H7 (cell line): ENCODE results near the gene ANAPC15. TPM values are rescaled to one million over a fixed set of nuclear protein-coding genes. Genes with fewer than 3 reads are reported as not detected.
A peak's percentile ranks its signal among the peaks of the same experiment; 100 is the strongest.

Experiments
- DNase-seq: peaks from one replicate; pipeline ENCODE4 v3.0.0; 2012
- H3K27me3 ChIP-seq: 2 replicates; pipeline ENCODE4 v1.6.0; 2011; ENCODE audit warnings: mild to moderate bottlenecking, low read length; ENCODE audit not compliant: control insufficient read depth, insufficient read depth
- H3K36me3 ChIP-seq: replicated peaks from 2 replicates; pipeline ENCODE4 v1.5.1; 2011; ENCODE audit warnings: low read length; ENCODE audit not compliant: control insufficient read depth, insufficient read depth
- H3K4me3 ChIP-seq: 2 replicates; pipeline ENCODE4 v1.5.1; 2011; ENCODE audit warnings: low read depth, mild to moderate bottlenecking, control low read depth, low read length, moderate library complexity; ENCODE audit not compliant: insufficient read depth
- total RNA-seq: library from RNA; depleted of rRNA; stranded (reverse); fragments of >200 nt; shearing (Covaris generic); gene quantifications from 2 replicates; pipeline ENCODE4 v1.2.3, GENCODE V29; 2014

Gene ANAPC15
- total RNA-seq, 1 experiment from 2014 or later = 62.6 TPM

DNA sequence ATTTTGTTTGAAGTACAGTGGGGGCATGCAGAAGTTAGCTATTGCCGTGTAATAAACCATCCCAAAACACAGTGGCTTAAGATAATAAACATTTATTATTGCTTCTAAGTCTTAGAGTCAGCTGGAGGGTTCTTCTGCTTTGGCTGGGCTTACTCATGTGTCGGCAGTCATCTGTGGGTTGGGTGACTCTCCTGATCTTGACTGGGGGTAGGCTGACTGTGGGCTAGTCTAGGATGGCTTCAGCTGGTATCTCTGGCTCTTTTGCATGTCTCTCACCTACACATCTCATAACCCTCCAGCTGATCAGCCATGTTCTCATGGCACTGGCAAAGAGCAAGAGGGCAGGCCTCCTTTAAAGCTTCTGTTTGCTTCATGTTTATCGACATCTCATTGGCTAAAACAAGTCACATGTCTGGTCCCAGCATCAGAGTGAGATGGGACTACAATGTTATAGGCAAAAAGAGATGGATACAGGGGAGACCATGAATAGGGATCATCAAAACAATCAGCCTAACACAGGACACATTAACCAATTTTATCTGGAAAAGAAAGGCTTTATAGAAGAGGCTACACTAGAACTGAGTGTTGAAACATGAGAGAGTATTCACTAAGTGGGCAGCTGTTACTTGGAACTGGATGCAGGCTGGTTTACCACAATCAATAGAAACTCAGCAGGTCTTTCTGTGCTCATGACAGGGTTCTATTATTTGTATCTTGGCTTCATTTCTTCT lies 26.7 kb downstream of the ANAPC15 start:
- Histone ChIP-seq H3K36me3 (no peaks in the 10 kb centered on the region), H3K27me3 (no peaks in the 10 kb centered on the region), H3K4me3 (no peak overlapping the region)
- no peak for DNase-seq

DNA sequence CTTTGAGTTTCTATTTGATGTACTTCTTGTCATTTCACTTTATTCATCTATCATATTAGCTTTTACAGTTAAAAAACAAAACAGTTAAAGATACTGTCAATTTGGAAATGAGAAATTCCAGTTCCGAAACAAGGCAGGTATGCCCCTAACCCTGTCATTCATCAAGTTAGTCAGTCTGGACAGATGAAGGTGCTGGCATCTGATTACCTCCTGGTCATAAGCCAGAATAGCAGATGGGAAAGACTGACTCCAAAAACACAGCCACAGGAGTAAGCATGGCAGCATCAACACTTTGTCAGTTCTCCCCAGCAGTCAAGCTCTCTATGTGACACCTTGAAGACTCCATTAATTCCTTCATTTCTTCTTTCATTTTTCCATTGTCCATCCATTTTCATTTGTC lies 27.5 kb downstream of the ANAPC15 start:
- Histone ChIP-seq H3K4me3 (no peak overlapping the region), H3K36me3 (no peaks in the 10 kb centered on the region), H3K27me3 (no peaks in the 10 kb centered on the region)
- DNase-seq = no peak

DNA sequence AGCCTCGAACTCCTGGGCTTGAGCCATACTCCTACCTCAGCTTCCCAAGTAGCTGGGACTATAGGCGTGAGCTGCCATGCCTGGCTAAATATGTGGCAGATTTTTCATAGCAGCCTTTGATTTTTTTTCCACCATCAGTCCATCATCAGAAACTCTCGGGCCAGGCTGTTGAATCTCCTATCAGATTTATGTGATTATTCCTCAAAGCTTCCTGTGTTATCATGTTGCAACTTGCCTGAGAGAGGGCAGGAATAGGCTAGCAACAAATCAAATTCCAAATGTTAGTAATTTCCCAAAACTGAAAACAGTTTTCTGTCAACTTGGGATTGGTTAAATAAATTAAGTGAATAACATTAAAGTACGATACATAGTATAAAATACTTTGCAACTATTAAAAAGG lies 28.4 kb downstream of the ANAPC15 start:
- DNase-seq = no peak
- Histone ChIP-seq H3K36me3 (no peaks in the 10 kb centered on the region), H3K27me3 (no peaks in the 10 kb centered on the region), H3K4me3 (no peak overlapping the region)

DNA sequence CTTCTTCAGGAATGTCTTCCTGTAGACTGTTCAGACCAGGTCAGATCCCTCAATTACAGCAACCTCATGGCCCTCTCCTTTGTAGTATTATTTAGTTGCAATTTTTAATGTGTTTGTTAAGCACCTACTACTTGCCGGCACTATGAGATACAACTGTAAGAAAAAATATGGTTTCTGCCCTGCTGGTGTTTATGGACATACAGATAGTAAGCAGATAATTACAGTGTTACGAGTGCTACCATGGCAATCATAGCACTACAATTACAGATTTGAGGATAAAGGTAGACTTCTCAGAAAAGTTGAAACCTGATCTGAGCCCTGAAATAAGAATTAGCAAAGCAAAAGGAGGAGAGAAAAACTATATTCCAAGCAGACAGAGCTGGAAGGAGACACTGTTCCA lies 29.1 kb downstream of the ANAPC15 start:
- DNase-seq = no peak

DNA sequence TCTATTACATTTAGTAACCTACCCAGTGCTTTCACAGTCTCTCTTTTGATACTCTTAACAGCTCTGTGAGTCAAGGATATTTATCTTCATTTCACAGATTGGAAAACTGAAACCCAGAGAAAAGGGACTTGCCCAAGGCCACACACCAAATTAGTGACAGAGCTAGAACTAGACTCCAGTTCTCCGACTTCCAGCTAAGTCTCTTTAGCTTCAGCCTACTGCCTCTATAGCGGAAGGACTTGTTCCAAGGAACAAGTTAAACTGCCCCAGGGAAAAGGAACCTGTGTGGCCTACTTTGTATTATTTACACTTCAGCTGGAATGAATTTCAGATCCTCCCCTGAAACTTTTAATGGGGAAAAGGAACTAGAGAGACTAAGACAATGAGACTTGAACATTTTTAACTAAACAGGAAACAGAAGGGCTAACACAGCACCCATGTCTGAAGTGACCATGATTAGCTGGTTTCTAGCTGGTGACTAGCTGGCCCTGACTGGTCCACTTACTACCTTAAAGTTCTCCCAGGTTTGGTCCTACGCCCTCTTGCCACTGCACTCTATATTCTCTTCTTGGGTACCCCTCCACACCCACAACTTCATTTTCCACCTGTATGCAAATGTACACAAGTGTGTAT lies 30.6 kb downstream of the ANAPC15 start:
- Histone ChIP-seq H3K27me3 (no peaks in the 10 kb centered on the region), H3K36me3 (no peaks in the 10 kb centered on the region), H3K4me3 (no peak overlapping the region)
- no peak for DNase-seq

More for the DNA sequence above, 29.1 kb downstream of the ANAPC15 start:
- Histone ChIP-seq H3K36me3 (no peaks in the 10 kb centered on the region), H3K4me3 (no peak overlapping the region), H3K27me3 (no peaks in the 10 kb centered on the region)

DNA sequence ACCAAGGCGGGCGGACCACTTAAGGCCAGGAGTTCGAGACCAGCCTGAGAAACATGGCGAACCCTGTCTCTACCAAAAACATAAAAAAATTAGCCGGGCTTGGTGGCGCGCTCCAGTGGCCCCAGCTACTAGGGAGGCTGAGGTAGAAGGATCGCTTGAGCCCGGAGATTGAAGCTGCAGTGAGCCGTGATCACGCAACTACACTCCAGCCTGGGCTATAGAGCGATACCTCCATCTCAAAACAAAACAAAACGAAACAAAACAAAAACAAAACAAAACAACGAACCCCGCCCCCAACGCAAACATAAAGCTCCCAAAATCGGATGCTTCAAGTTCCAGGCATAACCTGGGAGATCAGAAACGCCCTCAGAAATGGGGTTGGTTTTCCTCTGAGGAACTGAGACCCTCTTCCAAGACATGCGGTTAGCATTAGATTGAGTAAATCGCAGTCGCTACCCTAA lies 31.3 kb downstream of the ANAPC15 start:
- DNase-seq = no peak
- Histone ChIP-seq H3K36me3 (no peaks in the 10 kb centered on the region), H3K4me3 (peak overlapping the region; percentile 45), H3K27me3 (no peaks in the 10 kb centered on the region)

DNA sequence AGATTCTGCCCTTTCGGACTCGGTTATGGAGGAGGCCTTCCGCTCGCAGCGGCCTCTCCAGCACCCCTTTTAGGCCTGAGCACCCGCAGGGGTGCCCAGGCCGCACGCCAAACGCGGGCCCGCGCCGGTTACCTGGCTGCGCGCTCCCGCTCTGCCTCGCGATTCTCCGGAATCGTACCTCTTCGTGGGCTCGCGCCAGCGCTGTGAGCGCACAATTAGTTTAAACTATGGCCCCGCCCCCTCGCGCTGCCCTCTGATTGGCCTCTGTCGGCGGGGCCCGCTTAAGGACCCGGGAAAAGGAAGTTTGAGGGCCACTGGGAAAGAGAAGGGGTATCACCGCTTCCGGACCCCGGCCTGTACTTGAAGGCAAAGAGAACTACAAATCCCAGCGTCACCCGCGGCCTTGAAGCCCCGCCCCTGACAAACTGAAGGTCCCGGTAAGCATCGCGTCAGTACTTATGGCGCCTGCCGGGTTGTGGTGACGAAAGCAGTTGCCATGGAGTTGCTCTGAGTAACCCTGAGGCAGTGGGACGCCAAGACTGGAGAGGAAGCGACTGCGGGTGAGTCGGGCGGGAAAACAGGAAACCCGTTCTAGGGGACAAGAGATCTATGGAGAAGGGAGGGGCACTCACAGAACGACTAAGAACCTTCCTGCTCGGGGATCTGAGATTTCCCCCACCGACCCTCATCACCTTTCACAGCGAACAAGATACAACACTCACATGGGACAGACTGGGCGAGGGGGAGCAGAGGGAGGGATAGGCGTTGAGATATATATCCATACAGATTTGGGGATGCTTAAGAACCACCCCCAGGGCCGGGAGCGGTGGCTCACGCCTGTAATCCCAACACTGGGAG lies 31.9 kb downstream of the ANAPC15 start, which contains the start of the genes LRRC51 and NUMA1:
LRRC51 (plus strand) TSS at position 525 of the 858 bp plus-strand sequence. CDS start 8,234 bp downstream, outside the sequence.
NUMA1 (minus strand) TSS at position 217 of the 858 bp plus-strand sequence. CDS start 44,599 bp downstream, outside the sequence.
- DNase-seq = peak; percentile 93

DNA sequence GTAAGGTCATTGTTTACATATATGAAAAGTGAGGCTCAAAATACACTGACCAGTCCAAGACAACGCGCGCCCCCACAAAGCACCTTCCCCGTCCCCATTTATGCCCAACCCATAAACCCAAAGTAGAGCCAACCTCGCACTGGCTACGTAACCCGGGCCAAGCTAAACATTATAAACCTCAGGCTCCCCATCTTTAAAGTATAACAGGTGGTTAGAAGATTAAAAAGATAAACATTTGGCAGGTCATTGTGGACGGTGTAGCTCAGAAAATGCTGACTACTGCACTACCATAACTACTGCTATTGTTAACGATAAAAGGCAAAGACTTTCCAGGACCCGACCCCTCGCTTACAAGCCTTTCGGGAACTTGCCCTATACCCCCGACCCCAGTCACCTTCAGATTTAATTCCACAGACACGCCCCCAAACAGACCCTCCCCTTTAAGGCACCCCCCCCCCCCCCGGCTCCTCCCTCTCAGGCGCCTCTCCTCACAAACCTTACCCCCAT lies 32.6 kb downstream of the ANAPC15 start:
- no peaks in the 10 kb centered on the region for H3K27me3 ChIP-seq
- H3K36me3 ChIP-seq = no peaks in the 10 kb centered on the region
- H3K4me3 ChIP-seq = peak overlapping the region; percentile 76
- DNase-seq = peak; percentile 87

More for the DNA sequence above, 31.9 kb downstream of the ANAPC15 start, which contains the start of the genes LRRC51 and NUMA1:
- no peaks in the 10 kb centered on the region for H3K36me3 ChIP-seq
- H3K4me3 ChIP-seq = peak within 1 kb of the TSS; percentile 76
- H3K27me3 ChIP-seq = no peaks in the 10 kb centered on the region

DNA sequence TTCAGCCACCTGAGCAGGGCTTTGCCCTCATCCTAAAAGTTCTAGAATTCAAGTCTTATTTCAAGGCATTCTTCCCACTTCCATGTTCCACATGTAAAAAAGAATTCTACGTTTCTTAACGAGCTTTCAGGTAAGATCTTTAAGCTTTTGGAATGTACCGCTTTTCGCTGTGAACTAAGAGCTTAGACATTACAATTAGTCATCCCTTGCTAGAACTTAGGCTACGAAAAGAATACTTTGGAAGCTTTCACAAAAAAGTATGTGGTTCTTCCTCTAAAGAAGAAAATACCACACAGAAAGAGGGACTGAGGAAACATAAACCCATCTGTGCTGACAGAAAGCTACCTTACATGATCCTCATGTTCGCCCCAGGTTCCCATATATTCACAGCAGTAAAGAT lies 34.0 kb downstream of the ANAPC15 start:
- Histone ChIP-seq H3K36me3 (no peaks in the 10 kb centered on the region), H3K4me3 (no peak overlapping the region), H3K27me3 (no peaks in the 10 kb centered on the region)
- DNase-seq = no peak

DNA sequence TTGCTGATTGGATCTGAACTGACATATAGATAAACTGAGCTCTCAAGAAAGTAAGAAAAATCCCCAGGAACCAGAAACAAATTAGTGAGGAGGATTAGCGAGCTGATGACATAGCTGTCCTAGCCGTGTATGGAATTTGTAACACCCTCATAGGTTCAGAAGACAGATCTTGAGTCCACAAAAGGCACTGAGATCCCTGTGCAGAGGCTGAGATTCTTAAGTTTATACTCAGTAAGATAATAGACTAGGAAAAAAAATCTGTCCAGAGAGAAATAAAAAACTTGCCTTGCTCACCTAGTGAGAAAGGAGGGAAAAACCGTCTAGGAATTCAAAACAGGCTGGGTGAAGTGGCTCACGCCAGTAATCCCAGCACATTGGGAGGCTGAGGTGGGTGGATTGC lies 36.7 kb downstream of the ANAPC15 start:
- no peak for DNase-seq
- Histone ChIP-seq H3K4me3 (no peak overlapping the region), H3K27me3 (no peaks in the 10 kb centered on the region), H3K36me3 (no peaks in the 10 kb centered on the region)

DNA sequence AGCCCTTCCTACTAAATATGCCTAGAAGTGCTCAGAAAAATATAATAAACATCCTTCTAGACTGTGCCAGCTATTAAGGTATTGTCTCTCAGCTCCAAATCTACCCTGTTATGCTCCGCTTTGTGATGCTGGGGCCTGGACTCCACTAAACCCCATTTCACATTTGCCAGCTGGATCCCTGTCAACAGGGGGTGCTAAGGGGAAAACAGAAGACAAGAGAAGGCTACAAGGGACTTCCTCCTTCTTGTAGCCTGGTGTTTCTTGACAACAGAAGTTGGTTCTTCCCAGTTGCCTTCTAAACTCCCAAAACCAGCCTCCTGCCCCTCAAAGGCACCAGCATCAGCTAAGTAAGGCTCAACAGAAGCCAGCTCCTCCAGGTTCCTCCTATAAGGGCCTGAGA lies 37.4 kb downstream of the ANAPC15 start:
- DNase-seq = peak; percentile 60
- Histone ChIP-seq H3K4me3 (no peak overlapping the region), H3K27me3 (no peaks in the 10 kb centered on the region), H3K36me3 (no peaks in the 10 kb centered on the region)

DNA sequence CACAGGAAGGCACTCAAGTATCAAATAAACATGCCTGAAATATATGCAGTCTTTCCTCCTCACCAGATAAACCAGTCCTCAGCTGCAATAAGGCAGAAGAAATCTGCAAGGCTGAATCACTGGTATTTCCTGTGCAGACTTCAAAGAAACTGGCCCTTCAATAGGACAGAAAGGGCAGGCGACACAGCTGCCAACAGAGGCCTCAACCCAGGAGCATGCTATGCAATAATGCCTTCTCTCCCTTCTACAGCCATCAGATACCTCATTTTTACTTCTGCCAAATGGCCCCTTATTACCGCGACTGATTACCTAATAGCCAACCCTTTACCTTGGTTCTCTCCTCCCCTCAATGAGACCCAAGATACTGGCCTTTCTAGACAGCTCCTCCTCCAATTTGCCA lies 40.1 kb downstream of the ANAPC15 start:
- H3K27me3 ChIP-seq = no peaks in the 10 kb centered on the region
- DNase-seq = no peak
- no peak overlapping the region for H3K4me3 ChIP-seq
- H3K36me3 ChIP-seq = no peaks in the 10 kb centered on the region

DNA sequence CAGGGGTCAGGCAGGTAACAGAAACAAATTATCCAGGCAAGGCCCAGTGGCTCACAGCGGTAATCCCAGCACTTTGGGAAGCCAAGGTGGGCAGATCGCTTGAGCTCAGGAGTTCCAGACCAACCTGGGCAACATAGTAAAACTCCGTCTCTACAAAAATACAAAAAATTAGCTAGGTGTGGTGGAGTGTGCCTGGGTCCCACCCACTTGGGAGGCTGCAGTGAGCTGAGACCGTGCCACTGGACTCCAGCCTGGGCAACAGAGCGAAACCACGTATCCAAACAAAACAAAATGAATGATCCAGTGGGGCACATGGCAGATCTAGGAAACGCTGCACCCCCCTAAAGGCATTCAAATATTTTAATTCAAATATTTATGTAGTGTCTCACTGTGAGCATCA lies 42.0 kb downstream of the ANAPC15 start:
- no peak for DNase-seq
- no peaks in the 10 kb centered on the region for H3K27me3 ChIP-seq
- no peak overlapping the region for H3K4me3 ChIP-seq
- no peaks in the 10 kb centered on the region; the same call in 1 of the 2 replicates for H3K36me3 ChIP-seq

DNA sequence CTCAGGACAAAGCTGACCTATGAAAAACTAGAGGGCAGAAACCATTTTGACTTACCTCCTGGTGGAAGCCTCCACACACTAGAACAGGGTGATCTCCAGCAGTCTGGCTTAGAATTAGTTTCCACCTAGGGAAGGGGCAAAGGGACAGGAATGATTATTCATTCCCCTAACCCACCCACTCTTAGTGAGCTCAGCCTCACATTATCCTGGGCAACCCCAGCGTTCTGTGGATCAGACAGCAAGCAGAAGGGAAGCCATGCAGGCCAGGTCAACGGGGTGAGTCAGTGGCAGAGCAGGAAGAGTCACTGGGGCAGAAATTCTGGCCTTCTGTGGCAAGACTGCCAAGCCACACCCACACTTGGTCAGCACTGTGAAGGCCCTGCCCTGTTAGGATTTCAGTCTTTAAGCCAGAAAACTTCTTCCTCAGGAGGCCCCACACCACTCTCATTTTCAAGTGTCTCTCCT lies 42.7 kb downstream of the ANAPC15 start:
- Histone ChIP-seq H3K36me3 (no peaks in the 10 kb centered on the region; the same call in none of the 2 replicates), H3K27me3 (no peaks in the 10 kb centered on the region), H3K4me3 (no peak overlapping the region)
- DNase-seq = no peak
